BLaER1 (cell line): ENCODE measurements around the gene C15orf61.

Experiments
- H3K27ac ChIP-seq: shearing (Covaris generic); formaldehyde crosslinking; 2 replicates; pipeline ENCODE4 v1.8.1; 2022
- H3K27me3 ChIP-seq: shearing (Covaris generic); formaldehyde crosslinking; 2 replicates; pipeline ENCODE4 v1.8.1; 2022
- H3K36me3 ChIP-seq: shearing (Covaris generic); formaldehyde crosslinking; 2 replicates; pipeline ENCODE4 v1.8.1; 2022
- H3K4me1 ChIP-seq: shearing (Covaris generic); formaldehyde crosslinking; 2 replicates; pipeline ENCODE4 v1.8.1; 2022
- H3K4me2 ChIP-seq: shearing (Covaris generic); formaldehyde crosslinking; 2 replicates; pipeline ENCODE4 v1.8.1; 2022
- H3K4me3 ChIP-seq: shearing (Covaris generic); formaldehyde crosslinking; 2 replicates; pipeline ENCODE4 v1.8.1; 2022
- H3K9ac ChIP-seq: shearing (Covaris generic); formaldehyde crosslinking; 2 replicates; pipeline ENCODE4 v1.8.1; 2022
- H3K9me3 ChIP-seq: shearing (Covaris generic); formaldehyde crosslinking; 2 replicates; pipeline ENCODE4 v1.8.1; 2022
- H4K20me1 ChIP-seq: shearing (Covaris generic); formaldehyde crosslinking; 2 replicates; pipeline ENCODE4 v1.8.1; 2022
- Cebpa-rat ChIP-seq: shearing (Covaris generic); IDR thresholded peaks from 2 replicates; pipeline ENCODE4 v1.8.1; 2022

The C15orf61 gene

DNA sequence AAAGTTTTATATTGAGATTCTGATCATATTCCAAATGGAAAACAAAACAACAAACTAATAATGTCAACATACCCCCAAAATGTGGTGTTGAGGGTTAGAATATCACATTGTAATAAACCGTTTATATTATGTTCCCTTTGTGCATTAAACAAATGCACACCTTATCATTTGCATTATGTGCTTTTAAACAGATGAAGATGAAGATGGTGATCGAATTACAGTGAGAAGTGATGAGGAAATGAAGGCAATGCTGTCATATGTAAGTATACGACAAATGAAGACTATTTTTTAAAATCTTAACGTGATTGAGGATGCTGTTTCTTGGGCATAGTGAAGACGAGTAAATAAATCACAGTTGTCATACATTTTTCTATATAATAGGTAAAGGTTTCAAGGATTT lies 42.2 kb downstream of the C15orf61 start:
- H3K27me3 ChIP-seq, result no peaks in the 10 kb centered on the region
- TF ChIP-seq Cebpa-rat, result no peak
- peaks cover 16% of the 10 kb centered on the region for H3K9me3 ChIP-seq
- H3K27ac ChIP-seq, result no peak overlapping the region
- no peak overlapping the region for H3K4me2 ChIP-seq
- H3K4me1 ChIP-seq, result peaks cover 13% of the 10 kb centered on the region
- no peak overlapping the region for H3K9ac ChIP-seq
- peaks cover 39% of the 10 kb centered on the region for H3K36me3 ChIP-seq
- H3K4me3 ChIP-seq, result no peak overlapping the region
- no peaks in the 10 kb centered on the region for H4K20me1 ChIP-seq

GRCh38 chr15:67564021-67564967 lies 43.4 kb downstream of the C15orf61 start:
- Histone ChIP-seq H3K9me3 (peaks cover 10% of the 10 kb centered on the region), H3K4me1 (peaks cover 13% of the 10 kb centered on the region), H3K36me3 (peaks cover 27% of the 10 kb centered on the region), H3K27me3 (no peaks in the 10 kb centered on the region), H4K20me1 (no peaks in the 10 kb centered on the region), H3K4me3 (no peak overlapping the region), H3K9ac (no peak overlapping the region), H3K27ac (no peak overlapping the region), H3K4me2 (0 out of 2 replicates have a peak overlapping the region, but pooled peaks have one; percentile 17)
- TF ChIP-seq Cebpa-rat, result no peak

GRCh38 chr15:67564968-67565345 lies 44.0 kb downstream of the C15orf61 start:
- no peaks in the 10 kb centered on the region for H3K27me3 ChIP-seq
- H3K36me3 ChIP-seq, result peaks cover 26% of the 10 kb centered on the region
- H3K27ac ChIP-seq, result no peak overlapping the region
- H3K4me2 ChIP-seq, result peak overlapping the region; percentile 17; the same call in 1 of the 2 replicates
- no peak overlapping the region for H3K9ac ChIP-seq
- no peak overlapping the region for H3K4me3 ChIP-seq
- H3K9me3 ChIP-seq, result peaks cover 5% of the 10 kb centered on the region
- TF ChIP-seq Cebpa-rat, result no peak
- H3K4me1 ChIP-seq, result peaks cover 13% of the 10 kb centered on the region
- no peaks in the 10 kb centered on the region for H4K20me1 ChIP-seq

DNA sequence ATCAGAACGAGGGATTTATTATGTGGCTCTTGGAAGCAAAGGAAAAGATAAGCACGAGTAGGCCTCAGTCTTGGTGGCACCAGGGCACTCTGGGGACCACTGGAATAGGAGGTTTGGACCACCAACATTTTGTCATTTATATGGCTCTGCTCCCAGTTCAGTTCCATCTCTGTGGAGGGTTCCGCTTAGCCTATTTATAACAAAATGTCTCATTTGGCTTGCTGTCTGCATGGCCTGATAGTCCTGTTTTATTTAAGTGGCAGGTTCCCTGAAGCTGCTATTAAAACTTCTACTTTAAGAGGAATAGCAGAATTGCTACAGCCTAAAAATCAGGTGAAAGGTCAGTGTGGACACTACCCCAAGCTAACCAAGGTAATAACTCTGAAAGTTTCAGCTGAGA lies 48.7 kb downstream of the C15orf61 start:
- H3K4me3 ChIP-seq, result no peak overlapping the region
- H3K27ac ChIP-seq, result no peak overlapping the region
- no peaks in the 10 kb centered on the region for H4K20me1 ChIP-seq
- H3K36me3 ChIP-seq, result peaks cover 26% of the 10 kb centered on the region
- no peak overlapping the region for H3K4me2 ChIP-seq
- no peaks in the 10 kb centered on the region for H3K27me3 ChIP-seq
- H3K9me3 ChIP-seq, result no peaks in the 10 kb centered on the region
- TF ChIP-seq Cebpa-rat, result no peak
- no peak overlapping the region for H3K9ac ChIP-seq
- H3K4me1 ChIP-seq, result peaks cover 6% of the 10 kb centered on the region

GRCh38 chr15:67570875-67571647 lies 50.1 kb downstream of the C15orf61 start:
- Histone ChIP-seq H3K36me3 (peaks cover 26% of the 10 kb centered on the region), H3K4me3 (no peak overlapping the region), H3K4me2 (no peak overlapping the region), H3K27ac (no peak overlapping the region), H4K20me1 (no peaks in the 10 kb centered on the region), H3K9ac (no peak overlapping the region), H3K4me1 (no peaks in the 10 kb centered on the region), H3K27me3 (no peaks in the 10 kb centered on the region), H3K9me3 (no peaks in the 10 kb centered on the region)
- no peak for TF ChIP-seq Cebpa-rat

DNA sequence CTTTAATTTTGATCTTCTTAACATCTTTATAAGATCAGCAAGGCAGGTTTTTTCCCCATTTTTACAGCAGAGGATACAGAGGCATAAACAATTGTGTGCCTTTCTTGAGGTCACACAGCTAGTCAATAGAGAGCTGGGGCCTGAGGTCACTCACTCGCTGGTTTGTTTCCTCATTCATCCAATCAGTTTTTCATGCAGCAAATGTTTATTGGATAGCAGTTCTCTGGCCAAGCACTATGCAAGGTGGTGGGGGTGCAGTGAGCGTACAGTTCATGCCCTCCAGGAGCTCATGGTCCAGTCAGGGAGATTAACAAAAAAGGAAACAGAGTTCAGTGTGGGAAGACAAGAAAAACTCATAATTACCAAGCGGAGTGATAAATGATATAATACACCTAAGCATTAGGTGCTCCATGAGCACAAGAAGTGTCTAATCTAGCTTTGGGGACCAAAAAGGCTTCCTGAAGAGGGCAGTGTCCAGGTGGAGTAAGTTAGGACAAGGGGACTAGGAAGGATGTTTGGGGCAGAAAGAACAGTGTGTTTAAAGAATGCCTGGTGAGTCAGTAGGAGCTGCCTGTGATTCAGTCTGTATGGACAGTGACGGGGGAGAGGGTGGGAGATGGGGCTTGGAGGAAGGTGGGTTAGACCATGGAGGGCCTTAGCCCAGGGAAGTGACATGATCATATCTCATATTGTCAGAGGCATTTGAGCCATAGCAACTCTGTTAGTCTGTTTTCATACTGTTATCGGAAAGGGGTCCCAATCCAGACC lies 50.9 kb downstream of the C15orf61 start:
- H3K4me1 ChIP-seq, result no peaks in the 10 kb centered on the region
- no peaks in the 10 kb centered on the region for H4K20me1 ChIP-seq
- H3K36me3 ChIP-seq, result peaks cover 26% of the 10 kb centered on the region
- no peak for TF ChIP-seq Cebpa-rat
- H3K4me3 ChIP-seq, result no peak overlapping the region
- no peaks in the 10 kb centered on the region for H3K27me3 ChIP-seq
- no peak overlapping the region for H3K4me2 ChIP-seq
- H3K27ac ChIP-seq, result no peak overlapping the region
- no peaks in the 10 kb centered on the region for H3K9me3 ChIP-seq
- H3K9ac ChIP-seq, result no peak overlapping the region

- Histone ChIP-seq H4K20me1 (no peaks in the 10 kb centered on the region), H3K27ac (no peak overlapping the region), H3K4me2 (no peak overlapping the region), H3K4me1 (no peaks in the 10 kb centered on the region), H3K36me3 (peaks cover 28% of the 10 kb centered on the region), H3K4me3 (no peak overlapping the region), H3K9ac (no peak overlapping the region), H3K9me3 (no peaks in the 10 kb centered on the region), H3K27me3 (no peaks in the 10 kb centered on the region)
- no peak for TF ChIP-seq Cebpa-rat
Measured at GRCh38 chr15:67573194-67573593, 52.3 kb downstream of the C15orf61 start.

GRCh38 chr15:67575039-67575502 lies 54.1 kb downstream of the C15orf61 start:
- TF ChIP-seq Cebpa-rat, result no peak
- Histone ChIP-seq H3K4me3 (no peak overlapping the region), H3K36me3 (peaks cover 21% of the 10 kb centered on the region), H3K4me2 (no peak overlapping the region), H3K27me3 (no peaks in the 10 kb centered on the region), H3K27ac (no peak overlapping the region), H3K9me3 (no peaks in the 10 kb centered on the region), H4K20me1 (no peaks in the 10 kb centered on the region), H3K9ac (no peak overlapping the region), H3K4me1 (no peaks in the 10 kb centered on the region)

- Histone ChIP-seq H4K20me1 (no peaks in the 10 kb centered on the region), H3K9ac (no peak overlapping the region), H3K4me1 (no peaks in the 10 kb centered on the region), H3K27me3 (no peaks in the 10 kb centered on the region), H3K4me3 (no peak overlapping the region), H3K36me3 (peaks cover 19% of the 10 kb centered on the region), H3K4me2 (no peak overlapping the region), H3K9me3 (no peaks in the 10 kb centered on the region), H3K27ac (no peak overlapping the region)
- TF ChIP-seq Cebpa-rat, result no peak
Measured at GRCh38 chr15:67578020-67578600, 57.2 kb downstream of the C15orf61 start.
